Ovary (tissue), 3 donors: Measurements from ENCODE around the gene HCFC2.

Experiments
- CTCF ChIP-seq, 3 donors: fragments of 450-650 bp in 2 of 3; fragments of 200-600 bp in 1 of 3; IDR thresholded peaks; one replicate each; pipeline versions ENCODE4 v1.5.1 to v1.8.0; 2016 to 2022; ENCODE audit warnings: antibody characterized with exemption in 3 of 3, mild to moderate bottlenecking in 1 of 3
- EP300 ChIP-seq: sonication (generic); formaldehyde crosslinking; IDR thresholded peaks from one replicate; pipeline ENCODE4 v1.6.1; 2017; ENCODE audit warnings: antibody characterized with exemption
- POLR2A ChIP-seq: fragments of 450-650 bp; IDR thresholded peaks from one replicate; pipeline ENCODE4 v1.6.1; 2017; ENCODE audit warnings: antibody characterized with exemption, mild to moderate bottlenecking, moderate library complexity
- donor health status: DM: no; HTN: no; CAD: no.

GRCh38 chr12:104136577-104136976 is 72.2 kb downstream of the HCFC2 start:
- TF ChIP-seq CTCF (IDR thresholded peaks at IDR 0.05) = no peak
- TF ChIP-seq POLR2A = no peak
- TF ChIP-seq EP300 = no peak
